Sigmoid colon (tissue), 3 donors: ENCODE measurements around the gene HNRNPA3.

Experiments
- CTCF ChIP-seq, 4 experiments: fragments of 450-650 bp in 3 of 4; fragments of 200-600 bp in 1 of 4; IDR thresholded peaks; one replicate each; pipeline ENCODE4 v1.5.1; 2016 to 2019; ENCODE audit warnings: antibody characterized with exemption in 4 of 4, mild to moderate bottlenecking in 3 of 4, moderate library complexity in 2 of 4
- POLR2A ChIP-seq, 2 donors: fragments of 450-650 bp; IDR thresholded peaks; one replicate each; pipeline ENCODE4 v1.6.1; 2016; ENCODE audit warnings: antibody characterized with exemption in 2 of 2, mild to moderate bottlenecking in 2 of 2, moderate library complexity in 2 of 2

DNA sequence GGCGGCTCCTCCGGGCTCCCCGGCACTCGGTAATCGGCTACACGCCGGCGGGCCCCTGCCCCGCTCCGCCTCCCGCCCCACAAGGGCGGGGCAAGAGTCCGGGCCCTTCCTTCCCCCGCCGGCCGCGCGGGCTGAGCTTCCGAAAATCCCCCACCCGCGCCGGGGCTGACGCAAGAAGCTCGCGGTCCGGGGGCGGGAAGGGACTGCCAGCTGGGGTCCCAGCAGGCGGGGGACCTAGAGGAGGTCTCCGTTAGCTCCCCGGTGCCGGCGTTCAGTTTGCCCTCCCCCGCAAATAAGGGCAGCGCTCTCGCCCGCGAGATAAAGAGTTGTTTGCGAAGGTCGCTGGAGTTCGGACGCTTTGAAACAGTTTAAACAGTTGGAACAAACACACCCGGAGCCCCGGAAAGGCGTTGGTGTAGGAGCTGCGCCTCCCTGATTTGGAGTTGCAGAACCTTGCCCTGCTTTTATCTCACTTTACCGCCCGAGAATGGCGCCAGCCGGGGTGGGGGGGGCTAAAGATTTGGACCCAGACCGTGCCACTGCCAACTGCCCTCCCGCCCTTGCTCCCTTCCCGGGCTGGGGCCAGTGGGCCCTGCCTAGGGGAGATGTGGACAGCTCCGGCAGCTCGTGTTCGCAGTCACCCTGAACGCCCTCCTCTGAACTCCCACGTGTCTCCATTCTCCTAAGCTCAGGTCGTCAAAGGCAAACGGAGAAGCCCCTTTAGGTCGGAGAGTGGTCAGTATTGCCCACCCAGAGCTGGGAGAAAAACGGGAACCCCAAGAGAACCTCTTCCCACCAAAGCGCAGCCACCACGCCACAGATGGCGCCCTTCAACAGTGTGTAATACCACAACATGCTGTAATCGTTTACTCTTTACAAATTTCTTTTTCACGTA is 52.3 kb downstream of the HNRNPA3 start, which contains the start of gene NFE2L2:
- peak in 1 of 4 experiments; percentile 24 for TF ChIP-seq CTCF (IDR thresholded peaks at IDR 0.05)
- peak; percentile 98 for TF ChIP-seq POLR2A (IDR thresholded peaks at IDR 0.05)
